SU-DHL-6 (cell line): ENCODE data around the gene ABCC2.

Experiments used
- H2AFZ ChIP-seq: fragments of 200-600 bp; sonication (generic); 2 replicates; pipeline ENCODE4 v1.6.1; 2014; ENCODE audit warnings: low read depth, mild to moderate bottlenecking, moderate library complexity, mixed read lengths, antibody characterized with exemption, low read length; ENCODE audit not compliant: severe bottlenecking
- H3F3A ChIP-seq: fragments of 200-600 bp; shearing (Covaris generic); 2 replicates; pipeline ENCODE4 v1.6.0; 2016; ENCODE audit warnings: antibody characterized with exemption, mild to moderate bottlenecking; ENCODE audit not compliant: insufficient read depth
- H3K27ac ChIP-seq: fragments of 200-600 bp; sonication (generic); 2 replicates; pipeline ENCODE4 v1.5.1; 2016; ENCODE audit warnings: low read depth, mild to moderate bottlenecking, low read length, moderate library complexity, mixed read lengths
- H3K27me3 ChIP-seq: fragments of 200-600 bp; sonication (generic), shearing (Covaris generic); 2 replicates; pipeline ENCODE4 v1.6.0; 2014; ENCODE audit warnings: mild to moderate bottlenecking, low read length
- H3K36me3 ChIP-seq: fragments of 200-600 bp; sonication (generic); 2 replicates; pipeline ENCODE4 v1.6.1; 2014; ENCODE audit warnings: mild to moderate bottlenecking, low read length, mixed read lengths
- H3K4me2 ChIP-seq: fragments of 300-600, 200-600 bp; shearing (Covaris generic), sonication (generic); 2 replicates; pipeline ENCODE4 v1.6.0; 2014; ENCODE audit warnings: low read length, low read depth, mild to moderate bottlenecking; ENCODE audit not compliant: poor library complexity, severe bottlenecking
- H3K4me3 ChIP-seq: fragments of 200-600 bp; sonication (generic); 2 replicates; pipeline ENCODE4 v1.5.1; 2014; ENCODE audit warnings: antibody characterized with exemption, low read length, mild to moderate bottlenecking, mixed read lengths; ENCODE audit not compliant: insufficient read depth, poor library complexity, severe bottlenecking
- H3K79me2 ChIP-seq: fragments of 200-600 bp; sonication (generic); 2 replicates; pipeline ENCODE4 v1.6.1; 2014; ENCODE audit warnings: mild to moderate bottlenecking, low read length, moderate library complexity; ENCODE audit not compliant: insufficient read depth
- H3K9ac ChIP-seq: fragments of 200-600 bp; sonication (generic); 2 replicates; pipeline ENCODE4 v1.7.0; 2014; ENCODE audit warnings: mild to moderate bottlenecking, low read length
- H3K9me2 ChIP-seq: fragments of 200-600 bp; sonication (generic); replicated peaks from 2 replicates; pipeline ENCODE4 v1.6.1; 2014; ENCODE audit warnings: low read length; ENCODE audit not compliant: insufficient read depth
- H3K9me3 ChIP-seq: fragments of 200-600 bp; sonication (generic); 2 replicates; pipeline ENCODE4 v1.6.1; 2014; ENCODE audit warnings: low read length, mixed read lengths; ENCODE audit not compliant: insufficient read depth
- H4K20me1 ChIP-seq: fragments of 200-600 bp; sonication (generic); 2 replicates; pipeline ENCODE4 v1.6.1; 2014; ENCODE audit warnings: low read depth, mild to moderate bottlenecking, antibody characterized with exemption, low read length, moderate library complexity, mixed read lengths
- EZH2phosphoT487 ChIP-seq: fragments of 200-600 bp; sonication (generic), shearing (Covaris generic); conservative IDR thresholded peaks from 2 replicates; pipeline ENCODE4 v1.6.1; 2018; ENCODE audit warnings: mild to moderate bottlenecking, antibody characterized with exemption, low read length, moderate library complexity, mixed read lengths
- TF ChIP-seq, protein P1 (sequence below): fragments of 200-600 bp; sonication (generic); IDR thresholded peaks from one replicate; pipeline ENCODE4 v1.5.1; 2017; ENCODE audit warnings: antibody characterized with exemption, mild to moderate bottlenecking, low read length, moderate library complexity; ENCODE audit not compliant: insufficient read depth, poor library complexity, severe bottlenecking

The ABCC2 gene

DNA sequence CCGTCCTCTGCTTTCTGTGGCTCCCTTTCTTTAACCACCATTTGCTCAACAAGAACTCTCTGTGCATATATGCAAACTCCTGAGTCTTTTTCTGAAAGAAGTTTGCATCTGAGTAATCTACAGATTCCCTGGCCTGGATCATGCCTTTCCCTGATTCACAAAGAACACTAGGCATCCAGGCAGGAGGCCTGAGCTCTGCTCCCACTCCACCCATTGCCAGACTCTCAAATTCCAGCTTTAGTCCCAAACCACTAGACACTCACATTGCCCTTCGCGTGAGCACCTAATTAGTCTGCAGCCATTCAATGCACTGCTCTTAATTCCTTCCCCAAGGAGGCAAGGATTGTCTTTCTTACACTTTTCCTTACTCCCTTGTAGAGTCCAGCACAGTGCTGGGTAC, 60.9 kb downstream of the ABCC2 start:
- Histone ChIP-seq H3K9me3 (no peaks in the 10 kb centered on the region), H2AFZ (no peak overlapping the region), H3K27me3 (no peaks in the 10 kb centered on the region), H3K9ac (no peak overlapping the region), H3K4me3 (no peak overlapping the region), H3K9me2 (no peaks in the 10 kb centered on the region), H3K79me2 (no peaks in the 10 kb centered on the region), H3F3A (no peaks in the 10 kb centered on the region), H3K27ac (no peak overlapping the region), H4K20me1 (no peaks in the 10 kb centered on the region), H3K36me3 (no peaks in the 10 kb centered on the region), H3K4me2 (no peak overlapping the region)
- no peak for TF ChIP-seq EZH2phosphoT487

DNA sequence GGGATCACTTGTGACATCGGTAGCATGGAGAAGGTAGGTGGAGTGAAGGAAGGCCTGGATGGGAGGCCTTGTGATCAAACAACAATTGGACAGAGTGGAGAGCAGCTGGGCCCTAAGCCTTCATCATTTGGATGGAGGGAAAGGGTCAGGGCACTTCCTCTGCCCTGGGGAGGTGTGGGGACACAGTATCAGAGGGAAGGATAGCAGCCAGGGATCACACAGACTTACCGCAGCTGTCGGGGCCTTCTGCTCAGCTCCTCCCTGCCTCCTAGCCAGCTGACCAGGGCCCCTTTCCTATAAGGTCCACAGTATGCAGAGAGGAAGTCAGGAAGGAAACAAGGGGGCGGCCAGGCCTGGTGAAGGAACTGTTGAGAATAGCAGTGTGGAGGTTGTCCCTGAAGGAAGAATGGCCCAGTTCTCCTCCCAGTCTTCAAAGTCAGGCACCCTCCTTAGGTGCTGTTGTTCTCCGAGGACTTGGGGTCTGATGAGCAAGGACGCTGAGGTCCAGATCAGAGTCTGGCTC, 62.1 kb downstream of the ABCC2 start:
- no peak overlapping the region for H3K9ac ChIP-seq
- H3K4me2 ChIP-seq: no peak overlapping the region

DNA sequence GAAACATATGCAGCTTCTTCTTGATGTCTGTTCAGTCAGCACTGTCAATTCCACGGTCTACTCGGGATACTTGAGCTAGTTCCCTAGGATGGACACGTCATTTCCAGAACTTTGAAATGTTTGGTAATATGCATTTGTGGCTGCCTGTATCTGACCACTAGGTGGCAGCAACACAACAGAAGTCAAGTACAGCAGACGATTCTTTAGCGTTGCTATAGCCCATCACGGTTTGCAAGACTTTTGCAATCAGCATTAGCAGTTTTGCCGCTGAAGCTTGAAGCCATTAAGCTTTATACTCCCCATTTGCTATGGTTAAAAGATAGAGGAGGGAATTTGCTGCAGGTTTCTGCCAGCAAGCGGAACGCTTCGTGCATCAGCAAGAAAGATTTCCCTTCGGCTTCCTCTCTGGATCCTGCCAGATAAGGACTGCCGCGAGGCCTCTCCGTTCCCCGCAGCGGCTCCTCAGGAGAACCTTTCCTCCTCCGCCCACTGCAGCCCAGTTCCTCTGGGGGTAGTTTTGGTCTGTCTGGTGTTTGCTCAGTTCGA, 63.5 kb downstream of the ABCC2 start:
- Histone ChIP-seq H3K4me3 (no peak overlapping the region), H3K9me2 (no peaks in the 10 kb centered on the region), H4K20me1 (no peaks in the 10 kb centered on the region), H3F3A (no peaks in the 10 kb centered on the region), H3K79me2 (no peaks in the 10 kb centered on the region), H3K36me3 (no peaks in the 10 kb centered on the region), H3K27me3 (no peaks in the 10 kb centered on the region), H3K9me3 (no peaks in the 10 kb centered on the region), H3K4me2 (peak overlapping the region; percentile 12), H3K27ac (no peak overlapping the region), H3K9ac (no peak overlapping the region), H2AFZ (no peak overlapping the region)
- TF ChIP-seq EZH2phosphoT487: no peak
- TF ChIP-seq, protein P1, sequence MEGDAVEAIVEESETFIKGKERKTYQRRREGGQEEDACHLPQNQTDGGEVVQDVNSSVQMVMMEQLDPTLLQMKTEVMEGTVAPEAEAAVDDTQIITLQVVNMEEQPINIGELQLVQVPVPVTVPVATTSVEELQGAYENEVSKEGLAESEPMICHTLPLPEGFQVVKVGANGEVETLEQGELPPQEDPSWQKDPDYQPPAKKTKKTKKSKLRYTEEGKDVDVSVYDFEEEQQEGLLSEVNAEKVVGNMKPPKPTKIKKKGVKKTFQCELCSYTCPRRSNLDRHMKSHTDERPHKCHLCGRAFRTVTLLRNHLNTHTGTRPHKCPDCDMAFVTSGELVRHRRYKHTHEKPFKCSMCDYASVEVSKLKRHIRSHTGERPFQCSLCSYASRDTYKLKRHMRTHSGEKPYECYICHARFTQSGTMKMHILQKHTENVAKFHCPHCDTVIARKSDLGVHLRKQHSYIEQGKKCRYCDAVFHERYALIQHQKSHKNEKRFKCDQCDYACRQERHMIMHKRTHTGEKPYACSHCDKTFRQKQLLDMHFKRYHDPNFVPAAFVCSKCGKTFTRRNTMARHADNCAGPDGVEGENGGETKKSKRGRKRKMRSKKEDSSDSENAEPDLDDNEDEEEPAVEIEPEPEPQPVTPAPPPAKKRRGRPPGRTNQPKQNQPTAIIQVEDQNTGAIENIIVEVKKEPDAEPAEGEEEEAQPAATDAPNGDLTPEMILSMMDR: peak; percentile 92

More for the DNA sequence above, 62.1 kb downstream of the ABCC2 start:
- Histone ChIP-seq H3F3A (no peaks in the 10 kb centered on the region), H3K27ac (no peak overlapping the region), H3K36me3 (no peaks in the 10 kb centered on the region), H3K79me2 (no peaks in the 10 kb centered on the region), H4K20me1 (no peaks in the 10 kb centered on the region), H2AFZ (no peak overlapping the region), H3K4me3 (no peak overlapping the region), H3K9me3 (no peaks in the 10 kb centered on the region), H3K27me3 (no peaks in the 10 kb centered on the region), H3K9me2 (no peaks in the 10 kb centered on the region)
- TF ChIP-seq, protein P1: no peak
- no peak for TF ChIP-seq EZH2phosphoT487

DNA sequence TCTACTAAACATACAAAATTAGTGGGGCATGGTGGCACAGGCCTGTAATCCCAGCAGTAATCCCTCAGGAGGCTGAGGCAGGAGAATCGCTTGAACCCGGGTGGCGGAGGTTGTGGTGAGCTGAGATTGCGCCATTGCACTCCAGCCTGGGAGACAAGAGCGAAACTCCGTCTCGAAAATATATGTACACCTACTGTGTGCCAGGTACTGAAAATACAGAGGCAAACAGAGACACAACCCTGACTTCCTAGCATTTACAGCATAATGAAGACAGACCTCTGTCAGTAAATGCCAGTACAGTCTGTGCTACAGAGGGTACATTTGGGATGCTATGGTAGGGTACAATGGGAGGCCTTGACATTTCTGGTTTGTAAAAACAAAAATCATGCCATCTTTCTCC, 66.6 kb downstream of the ABCC2 start:
- H3K4me2 ChIP-seq: no peak overlapping the region
- no peak overlapping the region for H3K27ac ChIP-seq
- H3K36me3 ChIP-seq: no peaks in the 10 kb centered on the region
- H3K27me3 ChIP-seq: no peaks in the 10 kb centered on the region
- H3K9me2 ChIP-seq: no peaks in the 10 kb centered on the region
- TF ChIP-seq, protein P1: no peak
- TF ChIP-seq EZH2phosphoT487: no peak
- H4K20me1 ChIP-seq: no peaks in the 10 kb centered on the region
- no peaks in the 10 kb centered on the region for H3K9me3 ChIP-seq
- H2AFZ ChIP-seq: no peak overlapping the region
- no peak overlapping the region for H3K9ac ChIP-seq
- H3F3A ChIP-seq: no peaks in the 10 kb centered on the region
- no peaks in the 10 kb centered on the region for H3K79me2 ChIP-seq
- no peak overlapping the region for H3K4me3 ChIP-seq
